CD4-positive, alpha-beta T cell treated with Interleukin-15 for 1 hour (primary cell): ENCODE results near the gene SREBF2.
A peak's percentile ranks its signal among the peaks of the same experiment; 100 is the strongest.

Experiments
- DNase-seq: peaks from one replicate; pipeline ENCODE4 v3.0.0-alpha.2; 2020

The SREBF2 gene

DNA sequence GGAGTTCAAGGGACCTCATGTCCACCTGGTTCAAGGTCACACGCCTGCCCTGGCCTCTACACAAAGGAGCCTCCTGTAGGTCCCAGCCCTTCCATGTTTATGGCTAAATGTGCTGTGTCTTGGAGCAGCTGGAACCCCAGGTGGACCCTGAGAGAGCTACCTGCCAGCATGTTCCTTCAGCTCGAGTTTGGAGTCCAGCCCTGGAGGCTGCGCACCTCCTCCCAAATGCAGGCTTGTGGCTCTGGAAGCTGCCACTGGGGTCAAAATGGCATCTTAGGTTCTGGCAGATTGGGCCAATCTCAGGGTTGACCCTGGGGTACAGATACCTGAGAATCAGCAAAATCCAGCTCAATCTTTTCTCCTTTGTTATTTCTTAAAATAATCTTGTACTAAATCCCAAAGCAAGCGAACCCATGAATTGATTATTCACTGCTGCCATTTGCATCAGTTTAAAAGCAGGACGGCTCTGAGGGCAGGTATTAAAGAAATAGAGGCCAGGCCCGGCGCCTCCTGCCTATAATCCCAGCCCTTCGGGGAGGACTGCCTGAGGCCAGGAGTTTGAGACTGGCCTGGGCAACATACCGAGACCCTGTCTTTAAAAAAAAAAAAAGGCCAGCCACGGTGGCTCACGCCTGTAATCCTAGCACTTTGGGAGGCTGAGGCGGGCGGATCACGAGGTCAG lies 90.8 kb downstream of the SREBF2 start:
- no peak for DNase-seq

DNA sequence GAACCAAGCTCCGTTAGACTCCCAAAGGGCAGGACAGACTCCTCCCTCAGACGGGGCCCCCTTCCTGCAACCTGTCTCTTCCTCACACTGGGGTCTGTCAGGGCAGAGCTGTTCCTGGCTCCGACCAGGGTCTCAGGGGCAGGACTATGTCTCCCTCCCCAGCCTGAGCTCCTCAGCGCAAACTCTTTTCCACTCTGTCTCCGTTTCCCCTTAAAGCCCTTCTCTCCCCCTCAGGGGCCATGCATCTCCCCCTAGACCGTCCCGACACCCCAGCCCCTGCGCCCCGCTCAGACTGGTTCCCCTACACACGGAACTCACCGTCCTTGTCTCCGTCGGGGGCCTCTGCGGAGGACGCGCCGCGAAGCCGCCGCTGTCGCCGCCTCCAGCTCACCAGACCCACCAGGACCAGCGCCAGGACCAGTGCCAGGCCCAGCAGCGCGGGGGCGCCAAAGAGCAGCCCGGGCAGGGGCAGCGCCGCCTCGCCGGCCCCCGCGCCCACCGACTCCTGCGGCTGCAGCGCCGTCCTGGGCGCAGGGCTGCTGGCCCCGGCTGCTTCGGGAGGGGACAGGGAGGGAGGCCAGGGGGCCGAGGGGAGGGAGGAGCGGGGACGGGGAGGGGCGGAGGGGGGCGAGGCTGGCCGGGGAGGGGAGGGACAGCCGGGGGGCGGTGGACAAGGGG lies 93.0 kb downstream of the SREBF2 start:
- peak; percentile 78 for DNase-seq

DNA sequence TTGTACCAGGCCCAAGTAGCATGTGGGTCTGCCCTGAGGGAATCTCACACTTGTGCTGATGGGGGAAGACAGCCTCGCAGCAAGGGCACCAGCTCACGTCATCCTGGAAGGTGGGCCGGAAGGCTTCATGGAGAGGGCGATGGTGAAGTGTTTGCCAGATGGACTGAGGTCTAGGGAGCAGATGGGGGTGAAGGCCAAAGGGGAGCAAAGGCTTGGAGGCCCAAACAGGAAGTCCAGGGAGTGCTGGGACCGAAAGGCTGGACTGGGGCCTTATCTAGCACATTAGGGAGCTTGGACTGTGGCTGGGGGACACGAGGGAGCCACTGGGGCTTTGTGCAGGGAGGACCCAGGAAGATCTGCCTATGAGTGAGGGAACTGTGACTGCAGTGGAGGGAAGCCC lies 94.9 kb downstream of the SREBF2 start:
- no peak for DNase-seq

GRCh38 chr22:41928593-41929417 lies 95.9 kb downstream of the SREBF2 start:
- peak; percentile 68 for DNase-seq

DNA sequence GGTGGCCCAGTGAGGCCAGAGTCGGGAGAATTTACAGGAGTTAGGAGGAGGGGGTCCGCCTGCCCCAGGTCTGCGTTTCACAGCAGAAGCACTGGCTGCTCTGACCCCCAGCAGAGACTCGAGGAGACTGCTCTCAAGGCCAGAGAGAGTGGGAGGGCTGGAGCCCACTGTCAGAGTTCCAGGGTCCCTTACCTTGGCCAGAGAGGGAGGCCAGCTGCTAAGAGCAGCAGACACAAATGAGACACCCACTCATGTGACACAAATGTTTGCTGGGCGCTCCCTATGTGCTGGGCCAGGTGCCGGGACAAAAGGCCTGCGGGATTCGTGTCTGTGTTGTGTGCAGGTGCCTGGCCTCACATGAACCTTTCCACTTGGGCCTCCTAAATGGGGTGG lies 96.5 kb downstream of the SREBF2 start:
- DNase-seq = no peak

GRCh38 chr22:41931701-41932269 lies 98.9 kb downstream of the SREBF2 start:
- DNase-seq = peak; percentile 62

- DNase-seq = no peak
Measured at GRCh38 chr22:41932353-41932752, 99.4 kb downstream of the SREBF2 start.

DNA sequence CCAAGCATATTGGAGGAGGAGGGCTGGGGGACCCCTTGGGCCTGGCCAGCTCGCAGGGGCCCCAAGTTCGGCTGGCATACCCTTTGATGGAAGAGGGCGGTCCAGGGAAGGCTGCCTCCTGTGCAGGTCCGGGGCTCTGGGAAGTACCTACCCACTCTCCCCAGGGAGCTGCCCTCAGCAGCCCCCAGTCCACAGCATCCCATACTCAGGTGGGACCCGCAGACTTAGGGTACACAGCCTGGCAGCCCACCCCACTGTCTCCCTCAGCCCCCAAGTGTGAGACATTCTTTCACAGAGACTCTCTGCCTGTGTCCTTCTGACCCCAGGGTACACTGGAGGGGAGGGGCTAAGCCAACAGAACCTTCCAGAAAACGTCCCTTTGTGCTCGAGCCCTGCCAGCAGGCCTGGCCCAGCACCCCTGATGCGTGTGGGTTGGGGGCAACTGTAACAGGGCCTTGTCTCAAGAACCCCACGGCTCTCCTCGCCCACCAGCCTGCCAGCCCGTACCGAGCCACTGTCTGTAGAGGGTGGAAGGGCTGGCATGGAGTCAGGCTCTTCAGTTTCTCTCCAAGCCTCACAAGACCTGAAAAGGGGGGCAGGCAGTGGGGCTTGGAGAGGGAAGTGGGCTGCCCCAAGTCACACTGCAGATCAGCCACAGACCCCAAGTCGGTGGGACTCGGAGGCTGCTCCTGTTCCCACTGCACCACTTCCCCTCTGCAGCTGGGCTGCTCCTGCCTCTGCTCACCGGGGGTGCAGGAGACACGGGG lies 100.7 kb downstream of the SREBF2 start:
- DNase-seq = no peak

GRCh38 chr22:41934284-41935014 lies 101.5 kb downstream of the SREBF2 start:
- DNase-seq = no peak

DNA sequence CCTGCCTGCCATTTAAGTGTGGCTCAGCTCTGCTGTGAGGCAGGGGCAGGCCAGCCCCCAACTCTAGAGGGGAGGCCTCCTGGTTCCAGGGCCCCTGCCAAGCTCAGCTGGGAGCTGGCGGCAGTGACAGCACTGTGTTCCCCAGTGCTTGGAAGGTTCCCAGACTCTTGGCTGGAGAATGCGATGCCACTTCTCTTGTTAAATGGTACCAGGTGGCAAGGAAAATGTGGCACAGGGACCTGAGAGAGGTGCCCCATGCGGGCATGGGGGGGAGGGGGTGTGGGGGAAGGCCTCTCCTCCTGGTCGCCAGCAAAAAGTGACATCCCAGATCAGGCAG lies 102.1 kb downstream of the SREBF2 start:
- no peak for DNase-seq

DNA sequence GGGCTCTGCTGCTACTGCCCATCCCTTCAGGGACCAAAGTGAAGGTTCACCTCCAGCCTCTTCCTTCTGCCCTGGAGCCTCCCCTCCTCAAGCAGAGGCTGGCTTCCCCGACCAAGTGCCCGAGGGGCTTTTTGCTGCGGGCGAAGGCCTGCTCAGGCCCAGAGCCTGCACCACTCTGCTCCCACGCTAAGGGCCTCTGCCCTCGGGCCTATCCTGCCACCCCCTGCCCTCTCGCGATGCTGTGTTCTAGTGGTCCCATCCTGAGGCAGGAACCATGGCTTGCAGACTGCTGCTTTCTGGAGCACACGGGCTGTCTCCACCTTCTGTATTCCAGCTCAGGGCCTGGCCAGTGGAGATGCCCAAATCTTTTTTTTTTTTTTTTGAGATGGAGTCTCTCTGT lies 102.6 kb downstream of the SREBF2 start:
- no peak for DNase-seq

DNA sequence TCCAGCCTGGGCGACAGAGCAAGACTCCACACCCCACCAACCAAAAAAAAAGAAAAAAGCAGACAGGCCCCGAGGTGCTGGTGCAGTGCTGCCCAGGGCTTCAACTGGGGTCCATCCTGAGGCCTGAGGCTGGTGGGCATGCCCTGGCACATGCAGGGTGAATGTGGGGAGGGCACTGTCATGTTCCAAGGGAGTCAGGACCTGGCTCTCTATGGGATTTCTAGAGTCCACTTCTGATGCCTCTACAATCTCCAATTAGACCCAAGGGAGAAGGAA lies 103.9 kb downstream of the SREBF2 start:
- DNase-seq = no peak

DNA sequence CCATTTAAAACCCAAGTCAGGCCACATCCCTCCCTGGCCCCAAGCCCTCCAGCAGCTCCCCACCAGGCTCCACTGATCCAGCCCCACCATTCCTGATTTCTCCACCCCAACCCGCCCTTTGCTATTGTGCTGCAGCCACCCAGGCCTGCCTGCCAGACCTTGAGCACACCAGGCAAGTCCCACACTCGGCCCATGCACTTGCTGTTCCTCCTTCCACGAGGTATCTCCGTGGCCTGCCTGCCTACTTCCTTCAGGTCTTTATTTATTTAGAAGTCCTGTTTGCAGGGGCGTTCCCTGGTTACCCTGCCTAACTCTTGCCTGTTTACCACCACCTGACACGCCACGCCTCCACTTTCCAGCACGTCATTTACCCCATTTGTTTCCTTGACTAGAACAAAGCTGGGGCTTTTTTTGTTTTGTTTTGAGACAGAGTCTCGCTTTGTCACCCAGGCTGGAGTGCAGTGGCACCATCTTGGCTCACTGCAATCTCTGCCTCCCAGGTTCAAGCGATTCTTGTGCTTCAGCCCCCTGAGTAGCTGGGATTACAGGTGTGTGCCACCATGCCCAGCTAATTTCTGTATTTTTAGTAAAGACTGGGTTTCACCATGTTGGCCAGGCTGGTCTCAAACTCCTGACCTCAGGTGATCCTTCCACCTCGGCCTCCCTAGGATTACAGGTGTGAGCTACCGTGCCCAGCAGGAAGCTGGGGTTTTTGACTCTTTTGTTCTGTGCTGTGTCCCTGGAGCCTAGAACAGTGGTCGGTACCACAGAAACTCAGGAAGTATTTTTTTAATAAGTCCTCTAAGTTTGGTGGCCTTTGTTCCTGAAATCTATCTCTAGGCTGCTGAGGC lies 107.3 kb downstream of the SREBF2 start:
- peak; percentile 97 for DNase-seq

DNA sequence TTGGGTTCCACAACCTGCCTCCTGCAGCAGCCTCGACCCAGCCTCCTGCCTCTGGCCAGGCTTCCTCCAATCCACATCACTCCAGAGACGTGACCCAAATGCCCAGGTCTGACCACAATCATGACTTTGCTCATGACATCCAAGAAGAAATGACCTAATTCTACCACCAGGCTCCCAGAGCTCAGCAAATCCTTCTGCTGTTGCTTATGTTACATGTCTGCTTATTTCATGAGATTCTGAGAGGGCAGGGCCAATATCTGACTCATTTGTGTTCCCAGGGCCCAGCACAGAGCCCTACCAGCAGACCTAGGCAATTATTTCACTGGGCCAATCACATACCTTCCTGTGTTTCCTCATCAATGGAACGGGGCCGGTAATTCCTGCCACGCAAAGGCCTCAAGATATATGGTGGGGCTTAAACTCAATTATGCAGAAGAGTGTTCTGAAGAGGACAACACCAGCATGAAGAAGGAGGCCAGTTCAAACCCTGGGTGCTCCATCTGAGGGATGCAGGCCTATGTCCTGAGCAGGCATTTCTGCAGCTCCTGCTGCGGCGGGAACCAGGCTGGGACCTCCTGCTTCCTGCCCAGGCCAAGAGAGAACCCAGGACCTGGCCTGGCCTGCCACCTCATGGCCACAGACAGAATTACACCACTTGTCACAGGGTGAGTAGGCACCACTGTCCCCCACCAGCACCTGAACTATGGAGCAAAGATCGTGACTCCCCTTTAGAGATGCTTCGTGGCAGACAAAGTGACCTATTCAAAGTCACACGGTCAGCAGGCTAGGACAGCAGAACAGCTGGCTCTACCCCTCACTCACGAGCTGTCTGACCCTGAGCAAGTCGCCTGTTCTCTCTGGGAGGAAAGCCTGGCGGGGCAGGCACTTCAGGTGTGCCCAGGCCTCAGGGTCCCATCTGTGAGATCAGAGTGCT lies 108.2 kb downstream of the SREBF2 start:
- peak; percentile 90 for DNase-seq

GRCh38 chr22:41943661-41944209 lies 110.8 kb downstream of the SREBF2 start:
- no peak for DNase-seq

DNA sequence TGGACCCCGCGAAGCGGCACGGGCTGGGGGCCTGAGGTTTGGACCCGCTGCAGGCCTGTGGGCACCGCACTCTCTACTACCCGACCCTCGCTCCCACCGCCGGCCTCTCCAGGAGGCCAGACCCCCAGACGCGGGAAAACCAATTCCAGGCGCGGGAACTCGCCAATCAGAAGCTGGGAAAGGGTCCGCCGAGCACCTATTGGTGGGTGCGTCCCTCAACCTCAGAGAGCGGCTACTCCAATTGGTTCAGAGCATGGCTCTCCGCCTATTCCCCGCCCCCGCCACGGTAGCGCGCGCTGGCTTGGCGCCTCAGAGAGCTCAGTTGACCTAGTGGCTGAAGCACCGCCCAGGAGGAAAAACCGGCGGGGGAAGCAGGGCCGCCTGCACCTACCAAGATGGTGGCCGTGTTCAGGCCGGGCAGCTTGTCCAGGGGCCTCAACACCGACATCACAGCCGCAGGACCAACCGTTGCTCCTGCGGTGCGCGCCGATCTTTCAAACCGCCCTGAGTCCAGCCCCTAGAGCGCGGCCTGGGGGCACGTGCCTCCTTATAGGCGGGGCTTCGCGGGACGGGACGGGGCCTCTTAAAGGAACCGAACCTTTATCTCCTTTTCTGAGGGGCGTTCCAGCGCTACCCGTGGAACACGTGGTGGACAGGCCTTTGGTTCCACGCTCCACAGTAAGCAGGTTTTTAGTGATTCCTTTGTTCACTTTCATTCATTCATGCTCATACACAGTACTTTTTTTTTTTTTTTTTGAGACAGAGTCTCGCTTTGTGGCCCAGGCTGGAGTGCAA lies 113.9 kb downstream of the SREBF2 start, which contains the start of gene CENPM:
Gene CENPM (minus strand): TSS at position 524 of the 795 bp plus-strand sequence. CDS start 76 bp downstream, at position 448.
- DNase-seq = peak; percentile 84

DNA sequence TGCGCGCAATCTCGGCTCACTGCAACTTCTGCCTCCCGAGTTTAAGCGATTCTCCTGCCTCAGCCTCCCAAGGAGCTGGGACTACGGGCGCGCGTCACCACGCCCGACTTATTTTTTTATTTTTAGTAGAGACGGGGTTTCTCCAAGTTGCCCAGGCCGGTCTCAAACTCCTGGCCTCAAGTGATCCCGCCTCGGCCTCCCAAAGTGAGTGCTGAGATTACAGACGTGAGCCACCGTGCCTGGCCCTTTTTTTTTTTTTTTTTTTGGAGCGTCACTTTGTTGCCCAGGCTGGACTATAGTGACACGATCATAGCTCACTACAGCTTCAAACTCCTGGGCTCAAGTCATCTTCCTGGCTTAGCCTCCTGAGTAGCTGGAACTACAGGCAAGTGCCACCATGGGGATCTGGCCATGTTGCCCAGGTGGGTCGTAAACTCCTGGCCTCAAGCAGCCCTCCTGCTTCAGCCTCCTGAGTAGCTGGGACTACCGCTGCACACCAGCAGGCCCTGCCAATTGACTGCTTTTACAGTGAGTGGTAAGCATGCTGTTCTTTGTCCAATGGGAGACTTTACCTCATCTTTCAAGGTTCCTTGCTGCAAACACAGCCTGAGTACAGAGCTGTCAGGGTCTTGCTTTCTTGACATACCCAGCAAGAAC lies 114.6 kb downstream of the SREBF2 start:
- DNase-seq = no peak

- no peak for DNase-seq
Measured at GRCh38 chr22:41948142-41948541, 115.2 kb downstream of the SREBF2 start.
